ENCODE data around the gene CDK9. TPM values are rescaled to one million over a fixed set of nuclear protein-coding genes. Genes with fewer than 3 reads are reported as not detected.

CDK9 gene
- total RNA-seq, 2 experiments from 2014 or later = 134 to 136 TPM

GRCh38 chr9:127768698-127769097, 17.1 kb upstream of the CDK9 start:
- Mint-ChIP-seq H3K4me3 (peak overlapping the region; percentile 76), H3K9me3 (no peaks in the 10 kb centered on the region), H3K36me3 (peaks cover 50% of the 10 kb centered on the region), H3K4me1 (peaks cover 65% of the 10 kb centered on the region), H3K27me3 (no peaks in the 10 kb centered on the region), H3K27ac (peak overlapping the region; percentile 82)
- DNase-seq (no peak), ATAC-seq (ENCODE audit: low read depth) (no peak)
- POLR2A ChIA-PET = interaction anchor here (2.2 to 4.3 kb wide), 5 partner anchors 10 to 101 kb away, joined by 7 to 57 read pairs (median 19); partner anchors contain the start of genes CDK9 and SH2D3C

GRCh38 chr9:127769101-127769500, 16.7 kb upstream of the CDK9 start:
- H3K36me3 Mint-ChIP-seq = peaks cover 50% of the 10 kb centered on the region
- H3K4me3 Mint-ChIP-seq = peak overlapping the region; percentile 76
- no peaks in the 10 kb centered on the region for H3K27me3 Mint-ChIP-seq
- POLR2A ChIA-PET = interaction anchor here (1.0 to 4.3 kb wide), 5 partner anchors 10 to 136 kb away, joined by 4 to 57 read pairs (median 19); partner anchors contain the start of genes CDK9 and SH2D3C
- H3K4me1 Mint-ChIP-seq = peaks cover 64% of the 10 kb centered on the region
- no peak for ATAC-seq (ENCODE audit: low read depth)
- peak overlapping the region; percentile 82 for H3K27ac Mint-ChIP-seq
- no peaks in the 10 kb centered on the region for H3K9me3 Mint-ChIP-seq
- no peak for DNase-seq

GRCh38 chr9:127769929-127770582, 15.8 kb upstream of the CDK9 start:
- DNase-seq = no peak
- Mint-ChIP-seq H3K36me3 (peaks cover 51% of the 10 kb centered on the region), H3K4me3 (peak overlapping the region; percentile 89), H3K27me3 (no peaks in the 10 kb centered on the region), H3K27ac (peak overlapping the region; percentile 88), H3K4me1 (peaks cover 65% of the 10 kb centered on the region), H3K9me3 (no peaks in the 10 kb centered on the region)
- POLR2A ChIA-PET = interaction anchor here (0.6 to 4.3 kb wide), 9 partner anchors 9 to 200 kb away, joined by 3 to 57 read pairs (median 11); partner anchors contain the start of genes CDK9 and SH2D3C
- ATAC-seq (ENCODE audit: low read depth) = no peak

- POLR2A ChIA-PET = interaction anchor here (0.6 to 4.3 kb wide), 15 partner anchors 8 to 319 kb away, joined by 3 to 57 read pairs (median 6); partner anchors contain the start of genes CDK9, LRSAM1, RPL12 and SH2D3C
- peaks cover 46% of the 10 kb centered on the region for H3K36me3 Mint-ChIP-seq
- DNase-seq = no peak
- H3K9me3 Mint-ChIP-seq = no peaks in the 10 kb centered on the region
- H3K27me3 Mint-ChIP-seq = no peaks in the 10 kb centered on the region
- H3K4me3 Mint-ChIP-seq = peak overlapping the region; percentile 89
- H3K4me1 Mint-ChIP-seq = peaks cover 63% of the 10 kb centered on the region
- ATAC-seq (ENCODE audit: low read depth) = no peak
- H3K27ac Mint-ChIP-seq = peak overlapping the region; percentile 88
These were observed 15.3 kb upstream of the CDK9 start for GRCh38 chr9:127770583-127770904.

- H3K4me3 Mint-ChIP-seq = peak overlapping the region; percentile 89
- H3K27ac Mint-ChIP-seq = peak overlapping the region; percentile 88
- ATAC-seq (ENCODE audit: low read depth) (peak; percentile 91), DNase-seq (peak; percentile 98)
- POLR2A ChIA-PET = interaction anchor here (0.6 to 4.3 kb wide), 14 partner anchors 8 to 320 kb away, joined by 3 to 57 read pairs (median 5); partner anchors contain the start of genes CDK9, LRSAM1, RPL12 and SH2D3C
- H3K9me3 Mint-ChIP-seq = no peaks in the 10 kb centered on the region
- no peaks in the 10 kb centered on the region for H3K27me3 Mint-ChIP-seq
- H3K36me3 Mint-ChIP-seq = peaks cover 43% of the 10 kb centered on the region
- peaks cover 62% of the 10 kb centered on the region for H3K4me1 Mint-ChIP-seq
These were observed 14.8 kb upstream of the CDK9 start for GRCh38 chr9:127770905-127771569.

- H3K36me3 Mint-ChIP-seq = peaks cover 41% of the 10 kb centered on the region
These were observed 14.2 kb upstream of the CDK9 start for GRCh38 chr9:127771570-127772189.

GRCh38 chr9:127772603-127773002, 13.2 kb upstream of the CDK9 start:
- ATAC-seq (ENCODE audit: low read depth) (no peak), DNase-seq (no peak)
- POLR2A ChIA-PET = interaction anchor here (0.7 to 4.3 kb wide), 2 partner anchors 12 to 75 kb away, joined by 5 to 57 read pairs; partner anchors contain the start of gene CDK9
- Mint-ChIP-seq H3K9me3 (no peaks in the 10 kb centered on the region), H3K4me1 (peaks cover 54% of the 10 kb centered on the region), H3K27ac (peak overlapping the region; percentile 25), H3K36me3 (peaks cover 36% of the 10 kb centered on the region), H3K27me3 (no peaks in the 10 kb centered on the region), H3K4me3 (no peak overlapping the region)

More at GRCh38 chr9:127771570-127772189, 14.2 kb upstream of the CDK9 start:
- Mint-ChIP-seq H3K27ac (peak overlapping the region; percentile 88), H3K4me3 (peak overlapping the region; percentile 89), H3K9me3 (no peaks in the 10 kb centered on the region), H3K27me3 (no peaks in the 10 kb centered on the region), H3K4me1 (peaks cover 61% of the 10 kb centered on the region)
- POLR2A ChIA-PET = interaction anchor here (0.7 to 4.3 kb wide), 16 partner anchors 7 to 320 kb away, joined by 3 to 57 read pairs (median 5); partner anchors contain the start of genes CDK9, LRSAM1, RPL12 and SH2D3C
- ATAC-seq (ENCODE audit: low read depth) = no peak
- no peak for DNase-seq

- H3K27me3 Mint-ChIP-seq = no peaks in the 10 kb centered on the region
- no peak overlapping the region for H3K4me3 Mint-ChIP-seq
- no peak overlapping the region for H3K27ac Mint-ChIP-seq
- POLR2A ChIA-PET = no interaction called here
- peaks cover 51% of the 10 kb centered on the region for H3K4me1 Mint-ChIP-seq
- DNase-seq (no peak), ATAC-seq (ENCODE audit: low read depth) (no peak)
- peaks cover 36% of the 10 kb centered on the region for H3K36me3 Mint-ChIP-seq
- H3K9me3 Mint-ChIP-seq = no peaks in the 10 kb centered on the region
These were observed 12.6 kb upstream of the CDK9 start for GRCh38 chr9:127773272-127773671.

GRCh38 chr9:127773981-127774380, 11.9 kb upstream of the CDK9 start:
- peaks cover 44% of the 10 kb centered on the region for H3K4me1 Mint-ChIP-seq
- ATAC-seq (ENCODE audit: low read depth) = no peak
- no peaks in the 10 kb centered on the region for H3K27me3 Mint-ChIP-seq
- no peak for DNase-seq
- no peaks in the 10 kb centered on the region for H3K9me3 Mint-ChIP-seq
- peak overlapping the region; percentile 40 for H3K27ac Mint-ChIP-seq
- POLR2A ChIA-PET = no interaction called here
- H3K36me3 Mint-ChIP-seq = peaks cover 32% of the 10 kb centered on the region
- H3K4me3 Mint-ChIP-seq = peak overlapping the region; percentile 35

GRCh38 chr9:127776195-127776923, 9.5 kb upstream of the CDK9 start:
- H3K36me3 Mint-ChIP-seq = peaks cover 24% of the 10 kb centered on the region
- DNase-seq (peak; percentile 77), ATAC-seq (ENCODE audit: low read depth) (peak; percentile 49)
- no peaks in the 10 kb centered on the region for H3K27me3 Mint-ChIP-seq
- peaks cover 39% of the 10 kb centered on the region for H3K4me1 Mint-ChIP-seq
- H3K27ac Mint-ChIP-seq = peak overlapping the region; percentile 99
- POLR2A ChIA-PET = interaction anchor here (0.6 to 2.1 kb wide), 10 partner anchors 9 to 129 kb away, joined by 3 to 20 read pairs (median 4); partner anchors contain the start of genes CDK9, FPGS, PTRH1 and TTC16
- peak overlapping the region; percentile 100 for H3K4me3 Mint-ChIP-seq
- no peaks in the 10 kb centered on the region for H3K9me3 Mint-ChIP-seq

GRCh38 chr9:127776924-127777289, 8.9 kb upstream of the CDK9 start:
- Mint-ChIP-seq H3K4me1 (peaks cover 39% of the 10 kb centered on the region), H3K4me3 (peak overlapping the region; percentile 100), H3K36me3 (peaks cover 23% of the 10 kb centered on the region), H3K27ac (peak overlapping the region; percentile 99), H3K27me3 (no peaks in the 10 kb centered on the region), H3K9me3 (no peaks in the 10 kb centered on the region)
- ATAC-seq (ENCODE audit: low read depth) (no peak), DNase-seq (no peak)
- POLR2A ChIA-PET = interaction anchor here (0.7 to 2.1 kb wide), 7 partner anchors 8 to 86 kb away, joined by 3 to 20 read pairs (median 4); partner anchors contain the start of genes CDK9, FPGS, PTRH1 and TTC16

GRCh38 chr9:127777368-127777980, 8.4 kb upstream of the CDK9 start:
- Mint-ChIP-seq H3K9me3 (no peaks in the 10 kb centered on the region), H3K4me1 (peaks cover 38% of the 10 kb centered on the region), H3K4me3 (peak overlapping the region; percentile 100), H3K27me3 (no peaks in the 10 kb centered on the region), H3K36me3 (peaks cover 23% of the 10 kb centered on the region), H3K27ac (peak overlapping the region; percentile 99)
- DNase-seq (no peak), ATAC-seq (ENCODE audit: low read depth) (no peak)
- POLR2A ChIA-PET = interaction anchor here (0.8 to 2.5 kb wide), 7 partner anchors 7 to 139 kb away, joined by 3 to 27 read pairs (median 6); partner anchors contain the start of genes FPGS and ST6GALNAC4
